Measurements from ENCODE around the gene NANP. TPM values are rescaled to one million over a fixed set of nuclear protein-coding genes. Genes with fewer than 3 reads are reported as not detected.

The NANP gene
- total and polyA plus RNA-seq, 2 of the 13 experiments (the other 11 are each of a cell fraction or from before 2014, with no cell fraction given) = 8.9 to 21.5 TPM

DNA sequence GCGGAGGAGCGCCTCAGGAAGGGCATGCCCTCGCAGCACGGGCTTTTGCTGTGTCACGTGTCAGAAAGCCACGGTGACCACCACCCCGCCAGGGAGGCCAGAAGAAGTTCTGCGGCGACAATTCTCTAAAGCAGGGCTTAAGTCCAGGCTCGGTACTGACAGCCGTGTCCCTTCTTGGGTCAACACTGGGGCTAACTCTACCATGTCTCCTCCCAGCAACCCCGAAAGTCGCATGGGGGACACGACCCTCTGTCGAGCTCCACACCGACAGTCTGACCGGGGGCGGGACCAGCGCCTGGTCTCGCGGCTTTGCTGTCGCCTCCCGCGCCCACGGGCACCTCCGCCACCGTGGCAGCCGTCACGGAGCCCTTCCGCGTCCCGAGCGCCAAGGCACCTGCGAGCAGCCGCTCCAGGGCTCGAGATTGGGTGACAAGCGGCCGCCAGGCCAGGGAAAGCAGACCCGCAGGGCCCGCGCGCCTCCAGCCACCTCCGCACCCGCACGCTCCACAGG is 534 bp downstream of the NANP start (continued):
- TF ChIP-seq, protein P1, sequence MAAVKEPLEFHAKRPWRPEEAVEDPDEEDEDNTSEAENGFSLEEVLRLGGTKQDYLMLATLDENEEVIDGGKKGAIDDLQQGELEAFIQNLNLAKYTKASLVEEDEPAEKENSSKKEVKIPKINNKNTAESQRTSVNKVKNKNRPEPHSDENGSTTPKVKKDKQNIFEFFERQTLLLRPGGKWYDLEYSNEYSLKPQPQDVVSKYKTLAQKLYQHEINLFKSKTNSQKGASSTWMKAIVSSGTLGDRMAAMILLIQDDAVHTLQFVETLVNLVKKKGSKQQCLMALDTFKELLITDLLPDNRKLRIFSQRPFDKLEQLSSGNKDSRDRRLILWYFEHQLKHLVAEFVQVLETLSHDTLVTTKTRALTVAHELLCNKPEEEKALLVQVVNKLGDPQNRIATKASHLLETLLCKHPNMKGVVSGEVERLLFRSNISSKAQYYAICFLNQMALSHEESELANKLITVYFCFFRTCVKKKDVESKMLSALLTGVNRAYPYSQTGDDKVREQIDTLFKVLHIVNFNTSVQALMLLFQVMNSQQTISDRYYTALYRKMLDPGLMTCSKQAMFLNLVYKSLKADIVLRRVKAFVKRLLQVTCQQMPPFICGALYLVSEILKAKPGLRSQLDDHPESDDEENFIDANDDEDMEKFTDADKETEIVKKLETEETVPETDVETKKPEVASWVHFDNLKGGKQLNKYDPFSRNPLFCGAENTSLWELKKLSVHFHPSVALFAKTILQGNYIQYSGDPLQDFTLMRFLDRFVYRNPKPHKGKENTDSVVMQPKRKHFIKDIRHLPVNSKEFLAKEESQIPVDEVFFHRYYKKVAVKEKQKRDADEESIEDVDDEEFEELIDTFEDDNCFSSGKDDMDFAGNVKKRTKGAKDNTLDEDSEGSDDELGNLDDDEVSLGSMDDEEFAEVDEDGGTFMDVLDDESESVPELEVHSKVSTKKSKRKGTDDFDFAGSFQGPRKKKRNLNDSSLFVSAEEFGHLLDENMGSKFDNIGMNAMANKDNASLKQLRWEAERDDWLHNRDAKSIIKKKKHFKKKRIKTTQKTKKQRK (IDR thresholded peaks at IDR 0.05; ENCODE audit: low read length) = no peak
- TF ChIP-seq FOXM1 (CRISPR knock-in tag; IDR thresholded peaks at IDR 0.05) = no peak
- TF ChIP-seq ZNF292 (CRISPR knock-in tag; IDR thresholded peaks at IDR 0.05; ENCODE audit: borderline replicate concordance, low read depth) = no peak
- TF ChIP-seq TARDBP (CRISPR knock-in tag; IDR thresholded peaks at IDR 0.05) = no peak; the same call in 1 of the 2 replicates
- TF ChIP-seq SAFB2 (CRISPR knock-in tag; IDR thresholded peaks at IDR 0.05; ENCODE audit: borderline replicate concordance, low read depth) = peak; percentile 98
- no peak for TF ChIP-seq RXRB (CRISPR knock-in tag; IDR thresholded peaks at IDR 0.05; ENCODE audit: borderline replicate concordance)
- TF ChIP-seq PITX1 (CRISPR knock-in tag; IDR thresholded peaks at IDR 0.05) = peak; percentile 83
- TF ChIP-seq KLF11 (CRISPR knock-in tag; IDR thresholded peaks at IDR 0.05) = no peak
- TF ChIP-seq, protein P2, sequence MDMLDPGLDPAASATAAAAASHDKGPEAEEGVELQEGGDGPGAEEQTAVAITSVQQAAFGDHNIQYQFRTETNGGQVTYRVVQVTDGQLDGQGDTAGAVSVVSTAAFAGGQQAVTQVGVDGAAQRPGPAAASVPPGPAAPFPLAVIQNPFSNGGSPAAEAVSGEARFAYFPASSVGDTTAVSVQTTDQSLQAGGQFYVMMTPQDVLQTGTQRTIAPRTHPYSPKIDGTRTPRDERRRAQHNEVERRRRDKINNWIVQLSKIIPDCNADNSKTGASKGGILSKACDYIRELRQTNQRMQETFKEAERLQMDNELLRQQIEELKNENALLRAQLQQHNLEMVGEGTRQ (IDR thresholded peaks at IDR 0.05; ENCODE audit: low read depth, low read length) = peak; percentile 78
- TF ChIP-seq, protein P2 (CRISPR knock-in tag; IDR thresholded peaks at IDR 0.05; ENCODE audit: borderline replicate concordance) = peak; percentile 77; the same call in 1 of the 2 replicates
- 0 out of 2 replicates have a peak, but pooled peaks have one; percentile 33 for TF ChIP-seq ZNF775 (CRISPR knock-in tag; IDR thresholded peaks at IDR 0.05; ENCODE audit: borderline replicate concordance)
- TF ChIP-seq, protein P3, sequence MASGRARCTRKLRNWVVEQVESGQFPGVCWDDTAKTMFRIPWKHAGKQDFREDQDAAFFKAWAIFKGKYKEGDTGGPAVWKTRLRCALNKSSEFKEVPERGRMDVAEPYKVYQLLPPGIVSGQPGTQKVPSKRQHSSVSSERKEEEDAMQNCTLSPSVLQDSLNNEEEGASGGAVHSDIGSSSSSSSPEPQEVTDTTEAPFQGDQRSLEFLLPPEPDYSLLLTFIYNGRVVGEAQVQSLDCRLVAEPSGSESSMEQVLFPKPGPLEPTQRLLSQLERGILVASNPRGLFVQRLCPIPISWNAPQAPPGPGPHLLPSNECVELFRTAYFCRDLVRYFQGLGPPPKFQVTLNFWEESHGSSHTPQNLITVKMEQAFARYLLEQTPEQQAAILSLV (CRISPR knock-in tag; IDR thresholded peaks at IDR 0.05; ENCODE audit: borderline replicate concordance) = peak; percentile 91; the same call in 1 of the 2 replicates
- no peak for TF ChIP-seq ZNF564 (CRISPR knock-in tag; IDR thresholded peaks at IDR 0.05)
- TF ChIP-seq PAX8 (CRISPR knock-in tag; IDR thresholded peaks at IDR 0.05; ENCODE audit: borderline replicate concordance) = peak; percentile 95; the same call in 1 of the 2 replicates
- TF ChIP-seq ZNF562 (CRISPR knock-in tag; IDR thresholded peaks at IDR 0.05; ENCODE audit: borderline replicate concordance) = no peak
- TF ChIP-seq MIER3 (CRISPR knock-in tag; IDR thresholded peaks at IDR 0.05; ENCODE audit: borderline replicate concordance) = 0 out of 2 replicates have a peak, but pooled peaks have one; percentile 0
- peak; percentile 82; the same call in 1 of the 2 replicates for TF ChIP-seq ESRRA (CRISPR knock-in tag; IDR thresholded peaks at IDR 0.05; ENCODE audit: low read depth)
- TF ChIP-seq ZNF678 (CRISPR knock-in tag; IDR thresholded peaks at IDR 0.05) = 0 out of 2 replicates have a peak, but pooled peaks have one; percentile 63
- no peak for TF ChIP-seq ZNF558 (CRISPR knock-in tag; IDR thresholded peaks at IDR 0.05; ENCODE audit: borderline replicate concordance)
- peak; percentile 70; the same call in 1 of the 2 replicates for TF ChIP-seq ZNF296 (CRISPR knock-in tag; conservative IDR thresholded peaks at IDR 0.05)
- TF ChIP-seq, protein P4, sequence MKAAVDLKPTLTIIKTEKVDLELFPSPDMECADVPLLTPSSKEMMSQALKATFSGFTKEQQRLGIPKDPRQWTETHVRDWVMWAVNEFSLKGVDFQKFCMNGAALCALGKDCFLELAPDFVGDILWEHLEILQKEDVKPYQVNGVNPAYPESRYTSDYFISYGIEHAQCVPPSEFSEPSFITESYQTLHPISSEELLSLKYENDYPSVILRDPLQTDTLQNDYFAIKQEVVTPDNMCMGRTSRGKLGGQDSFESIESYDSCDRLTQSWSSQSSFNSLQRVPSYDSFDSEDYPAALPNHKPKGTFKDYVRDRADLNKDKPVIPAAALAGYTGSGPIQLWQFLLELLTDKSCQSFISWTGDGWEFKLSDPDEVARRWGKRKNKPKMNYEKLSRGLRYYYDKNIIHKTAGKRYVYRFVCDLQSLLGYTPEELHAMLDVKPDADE (CRISPR knock-in tag; IDR thresholded peaks at IDR 0.05) = peak; percentile 2; the same call in 1 of the 2 replicates
- TF ChIP-seq PTBP1 (IDR thresholded peaks at IDR 0.05; ENCODE audit: low read depth, low read length, poor library complexity, severe bottlenecking) = peak; percentile 25
- peak; percentile 85 for TF ChIP-seq ARNTL (CRISPR knock-in tag; IDR thresholded peaks at IDR 0.05)

Measured in HepG2 (cell line).